NCI-H2107 (cell line): ENCODE data around the gene DPYD.
A peak's percentile ranks its signal among the peaks of the same experiment; 100 is the strongest.

Experiments
- DNase-seq: peaks from one replicate; lab custom pipeline; 2025; lab: John Stamatoyannopoulos, UW

Gene DPYD

DNA sequence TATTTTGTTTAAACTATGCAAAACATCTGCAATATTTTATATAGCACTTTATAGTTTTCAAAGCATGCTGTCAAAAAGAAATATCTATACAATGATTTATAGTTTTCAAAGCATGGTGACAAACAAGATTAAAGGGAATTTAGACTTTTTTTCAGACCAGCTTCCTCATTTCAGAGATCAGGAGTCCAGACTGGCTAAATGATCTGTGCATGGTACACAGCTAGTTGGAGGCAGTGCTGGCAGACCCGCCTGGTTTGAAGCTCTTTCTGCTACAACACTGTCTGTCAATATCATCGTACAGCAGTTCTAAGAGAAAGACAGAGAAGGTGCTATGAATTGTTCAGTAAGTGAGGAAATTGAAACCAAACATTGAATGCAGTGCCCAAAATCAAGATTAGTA, 720.2 kb downstream of the DPYD start:
- DNase-seq = no peak

DNA sequence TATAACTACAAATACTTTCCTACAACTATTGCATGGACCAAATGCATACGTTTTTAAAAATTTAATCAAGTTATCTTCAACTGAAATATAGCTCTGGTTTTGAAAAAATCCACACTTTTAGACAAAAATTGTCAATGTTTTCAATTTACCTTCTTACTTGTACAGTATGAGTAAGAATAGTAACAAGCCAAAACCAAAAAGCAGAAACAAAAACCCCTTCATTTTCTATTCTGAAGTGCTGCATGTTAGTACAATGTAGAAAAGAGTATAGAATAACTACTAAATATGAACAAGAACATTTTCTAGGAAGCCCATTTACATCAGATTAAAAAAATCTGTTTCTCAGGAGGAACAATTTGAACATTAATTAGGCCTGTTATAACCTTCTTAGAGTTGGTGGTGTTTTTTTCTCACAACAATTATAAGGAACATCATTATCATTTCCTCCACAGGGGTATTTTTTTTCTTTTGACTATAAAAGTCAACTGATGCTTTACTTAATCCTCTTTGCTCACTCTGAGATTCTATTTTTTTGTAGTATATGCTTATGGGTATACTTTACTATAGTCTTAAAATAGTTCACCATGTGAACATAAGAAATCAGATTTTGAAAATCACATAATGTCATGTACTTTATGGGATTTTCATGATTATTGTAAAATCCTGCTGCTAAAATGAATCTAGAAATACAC, 723.9 kb downstream of the DPYD start:
- DNase-seq = no peak

DNA sequence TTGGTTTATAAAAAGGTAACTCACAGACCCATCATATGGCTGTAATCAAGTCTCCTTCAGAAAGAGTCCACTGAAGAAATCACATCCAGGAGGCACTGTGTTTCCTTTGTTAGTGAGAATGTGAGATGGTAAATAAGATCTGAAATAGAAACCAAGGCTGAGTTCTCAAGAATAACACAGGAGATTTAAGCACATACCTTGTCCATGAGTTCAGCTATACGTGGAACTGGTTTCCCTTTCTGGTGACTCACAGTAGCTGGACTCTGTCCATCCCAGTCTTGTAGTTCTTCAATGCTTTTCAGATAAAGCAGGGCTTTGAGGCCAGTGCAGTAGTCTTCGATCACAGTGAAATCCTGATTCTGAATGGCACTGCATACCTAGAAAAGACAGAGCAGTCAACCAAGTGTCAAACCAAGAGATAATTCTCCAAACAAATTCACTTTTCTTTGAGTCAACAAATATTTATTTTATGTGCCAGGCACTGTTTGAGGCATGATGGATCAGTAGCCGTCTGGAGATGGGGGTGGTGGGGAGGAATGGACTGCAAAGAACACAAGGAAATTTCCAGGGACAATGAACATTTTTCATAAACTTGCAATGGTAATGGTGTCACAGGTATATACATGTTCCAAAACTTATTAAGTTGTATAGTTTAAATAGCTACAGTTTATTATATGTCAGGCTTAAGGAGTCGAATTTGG, 727.8 kb downstream of the DPYD start:
- DNase-seq = no peak

DNA sequence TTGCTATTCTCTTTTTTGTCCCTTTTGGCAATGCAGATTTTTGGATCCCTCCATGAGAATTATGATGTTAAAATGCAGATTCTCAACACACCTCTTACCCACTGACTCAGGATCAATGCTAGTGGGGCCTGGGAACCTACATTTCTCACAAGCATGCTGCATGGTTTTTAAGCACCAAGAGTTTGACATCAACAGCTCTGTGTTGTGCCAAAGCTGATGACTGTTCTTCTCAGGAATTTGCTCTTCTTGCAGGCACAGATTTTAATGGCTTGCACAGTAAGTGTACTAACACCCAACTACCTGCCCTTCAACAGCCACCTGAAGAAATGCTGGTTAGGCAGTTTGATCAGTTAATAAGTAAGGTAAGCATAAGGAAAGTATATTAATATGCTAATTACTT, 730.5 kb downstream of the DPYD start:
- no peak for DNase-seq

DNA sequence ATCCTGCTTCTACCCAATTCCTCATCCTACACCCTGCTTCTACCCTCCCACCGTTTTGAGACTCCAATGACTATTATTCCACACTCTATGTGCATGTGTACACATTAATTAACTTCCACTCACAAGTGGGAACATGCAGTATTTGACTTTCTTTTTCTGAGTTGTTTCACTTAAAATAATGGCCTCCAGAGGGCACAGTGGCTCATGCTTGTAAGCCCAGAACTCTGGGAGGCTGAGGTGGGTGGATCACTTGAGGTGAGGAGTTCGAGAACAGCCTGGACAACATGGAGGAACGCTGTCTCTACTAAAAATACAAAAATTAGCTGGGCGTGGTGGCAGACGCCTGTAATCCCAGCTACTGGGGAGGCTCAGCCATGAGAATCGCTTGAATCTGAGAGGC, 734.5 kb downstream of the DPYD start:
- no peak for DNase-seq

DNA sequence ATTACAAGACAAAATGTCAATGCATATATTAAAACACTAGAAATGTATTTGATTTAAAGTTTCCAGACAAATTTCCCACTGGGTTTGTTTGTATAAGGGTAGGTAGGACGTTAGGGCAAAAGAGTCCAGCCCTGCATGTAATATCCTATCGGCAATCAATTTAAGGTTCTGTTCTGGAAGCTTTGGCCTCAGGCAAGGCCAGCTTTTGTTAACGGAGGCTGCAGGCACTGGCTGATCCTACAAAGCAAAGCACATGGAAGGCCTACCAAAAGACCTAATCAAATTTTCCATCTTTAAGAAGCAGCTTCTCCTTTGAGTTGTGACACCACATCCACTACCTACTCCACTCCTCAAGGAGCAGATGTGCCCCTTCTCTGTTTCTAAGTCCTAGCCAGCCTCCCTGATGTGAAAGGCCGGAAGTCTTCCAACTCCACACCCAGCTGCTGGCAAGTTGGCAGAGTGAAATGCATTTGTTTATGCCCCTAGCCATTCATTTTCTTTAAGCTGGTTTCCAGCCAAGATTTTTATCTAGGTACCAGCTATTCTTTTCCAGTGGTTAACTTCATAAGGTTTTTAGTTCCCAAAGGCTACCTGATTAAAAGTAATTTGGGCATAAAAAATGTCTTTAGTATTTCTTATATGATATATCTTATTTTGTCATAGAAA, 746.7 kb downstream of the DPYD start:
- no peak for DNase-seq

DNA sequence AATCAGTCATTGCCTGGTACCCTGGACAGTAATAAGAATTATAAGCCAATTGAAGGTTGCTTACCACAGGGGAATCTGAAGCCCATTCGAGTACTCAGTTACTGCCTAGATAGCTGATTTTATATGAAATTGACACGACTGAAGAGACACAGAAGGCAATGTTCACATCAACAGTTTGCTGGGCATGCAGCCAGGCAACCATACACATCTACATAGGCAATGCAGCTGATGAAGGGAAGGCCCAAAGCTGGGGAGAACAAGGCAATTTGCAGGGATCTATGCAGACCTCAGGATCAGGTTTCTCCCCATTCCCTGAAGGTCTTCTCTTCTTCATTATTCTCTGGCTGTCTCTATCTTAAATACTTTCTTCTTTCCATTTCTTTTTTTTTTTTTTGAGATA, 750.5 kb downstream of the DPYD start:
- no peak for DNase-seq

DNA sequence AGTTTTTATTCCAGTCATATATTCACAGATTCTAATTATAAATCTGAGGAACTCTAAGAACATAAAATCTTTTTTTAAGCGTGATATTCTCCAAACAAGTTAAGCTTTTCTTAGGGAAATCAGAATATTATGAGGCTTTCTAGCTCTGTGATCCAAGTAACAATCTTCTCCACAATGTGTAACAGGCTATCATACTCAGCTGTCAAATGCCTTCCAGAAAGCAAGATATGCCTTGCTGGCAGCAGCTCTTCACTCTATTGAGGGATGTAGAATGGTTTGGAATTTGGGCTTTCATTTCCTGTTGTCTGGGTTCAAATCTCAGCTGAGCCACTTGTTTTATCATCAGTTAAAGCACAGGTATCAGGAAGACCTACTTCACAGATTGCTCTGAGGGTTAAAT, 752.8 kb downstream of the DPYD start:
- DNase-seq = no peak

DNA sequence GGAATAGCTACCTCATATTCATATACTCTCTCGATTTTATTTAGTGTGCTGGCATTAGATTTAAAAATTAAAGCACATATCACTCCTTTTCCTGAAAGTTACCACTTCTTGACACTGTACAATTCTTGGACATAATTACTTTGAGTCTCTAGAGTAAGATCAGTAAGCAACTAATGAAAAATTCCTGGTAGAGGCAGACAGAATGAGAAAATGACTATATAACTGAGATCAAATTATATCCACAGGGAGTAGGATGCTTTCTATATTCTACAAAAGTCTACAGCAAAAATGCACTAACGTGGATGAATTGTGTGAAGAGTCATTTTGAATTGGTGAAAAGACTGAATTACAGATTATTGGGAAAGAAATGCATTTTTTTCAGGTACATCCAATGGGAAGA, 753.6 kb downstream of the DPYD start:
- DNase-seq = no peak

DNA sequence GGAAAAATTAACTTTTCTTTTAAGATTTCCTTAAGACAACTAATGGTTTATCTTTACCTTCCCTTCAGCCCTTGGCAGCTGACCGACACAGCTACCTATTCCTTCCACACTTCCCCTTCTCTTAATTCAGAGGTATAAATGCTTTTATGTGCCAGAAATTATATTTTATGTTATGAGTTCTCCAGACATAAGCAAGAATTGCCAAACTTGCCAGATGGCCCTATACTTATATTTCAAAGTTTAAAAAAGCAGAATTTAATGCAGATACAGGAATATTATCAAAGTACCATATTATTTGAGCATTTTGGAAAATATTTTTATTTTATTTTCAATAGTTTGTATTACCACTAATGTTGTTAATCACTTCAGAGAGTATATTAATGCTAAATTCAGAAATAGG, 754.2 kb downstream of the DPYD start:
- no peak for DNase-seq

DNA sequence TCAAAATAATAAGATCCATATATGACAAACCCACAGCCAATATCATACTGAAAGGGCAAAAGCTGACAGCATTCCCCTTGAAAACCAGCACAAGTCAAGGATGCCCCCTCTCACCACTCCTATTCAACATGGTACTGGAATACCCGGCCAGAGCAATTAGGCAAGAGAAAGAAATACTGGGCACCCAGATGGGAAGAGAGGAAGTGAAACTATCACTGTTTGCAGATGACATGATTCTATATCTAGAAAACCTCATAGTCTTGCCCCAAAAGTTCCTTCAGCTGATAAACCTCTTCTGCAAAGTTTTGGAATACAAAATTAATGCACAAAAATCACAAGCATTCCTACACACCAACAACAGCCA, 756.6 kb downstream of the DPYD start:
- DNase-seq = no peak

DNA sequence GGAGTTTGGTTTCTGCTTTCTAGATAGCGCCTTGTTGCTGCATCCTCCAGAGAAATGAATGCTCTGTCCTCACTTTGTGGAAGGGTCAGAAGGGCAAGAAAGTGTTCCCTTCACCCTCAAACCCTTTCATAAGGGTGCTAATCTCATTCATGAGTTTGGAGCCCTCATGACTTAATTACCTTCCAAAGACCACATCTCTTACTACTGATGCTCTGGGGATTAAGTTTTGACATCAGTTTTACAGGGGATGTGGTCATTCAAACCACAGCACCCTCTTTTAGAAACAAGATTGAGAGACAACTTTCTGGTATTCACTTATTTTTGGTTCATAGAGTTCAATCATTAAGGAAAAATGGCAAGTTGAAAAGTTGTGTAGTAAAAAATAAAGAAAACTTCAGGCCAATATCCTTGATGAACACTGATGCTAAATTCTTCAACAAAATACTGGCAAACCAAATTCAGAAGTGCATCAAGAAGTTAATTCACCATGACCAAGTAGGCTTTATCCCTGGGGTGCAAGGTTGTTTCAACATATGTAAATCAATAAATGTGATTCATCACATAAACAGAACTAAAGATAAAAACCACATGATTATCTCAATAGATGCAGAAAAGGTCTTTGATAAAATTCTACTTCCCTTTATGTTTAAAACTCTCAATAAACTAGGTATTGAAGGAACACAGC, 757.1 kb downstream of the DPYD start:
- no peak for DNase-seq

DNA sequence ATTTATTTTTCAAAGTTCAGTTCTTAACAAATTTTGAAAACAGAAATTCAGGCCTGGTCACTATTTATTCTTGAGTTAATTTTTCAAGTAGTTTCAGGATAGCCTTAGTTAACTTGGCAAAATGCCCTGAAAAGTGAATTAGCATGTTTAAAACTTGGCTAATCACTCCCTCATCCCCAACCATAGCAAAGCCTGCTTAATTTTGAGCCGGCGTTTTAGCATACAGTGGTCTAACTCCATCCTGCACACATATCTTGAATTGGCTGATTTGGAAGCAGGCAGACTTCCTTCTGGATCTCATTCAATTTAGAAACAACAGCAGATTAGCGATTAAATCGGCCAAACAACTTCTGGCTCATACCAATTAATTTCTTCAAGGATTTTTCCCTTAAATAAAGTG, 760.0 kb downstream of the DPYD start:
- DNase-seq = no peak

DNA sequence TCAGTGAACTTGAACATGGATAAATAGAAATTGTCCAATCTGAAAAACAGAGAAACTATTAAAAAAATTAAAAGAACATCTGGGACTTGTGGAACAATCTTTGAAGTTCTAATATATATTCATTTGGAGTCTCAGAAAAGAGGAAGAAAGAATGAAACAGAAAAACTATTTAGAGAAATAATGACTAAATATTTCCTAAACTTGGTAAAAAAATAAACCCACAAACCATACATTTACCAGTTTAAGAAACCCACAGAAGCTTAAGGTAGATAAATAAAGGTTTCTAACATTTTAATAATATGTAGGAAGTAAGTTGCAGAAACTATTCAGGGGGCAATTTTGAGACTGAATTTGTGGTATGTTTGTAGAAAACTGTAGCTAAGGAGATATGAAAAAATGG, 761.5 kb downstream of the DPYD start:
- no peak for DNase-seq

DNA sequence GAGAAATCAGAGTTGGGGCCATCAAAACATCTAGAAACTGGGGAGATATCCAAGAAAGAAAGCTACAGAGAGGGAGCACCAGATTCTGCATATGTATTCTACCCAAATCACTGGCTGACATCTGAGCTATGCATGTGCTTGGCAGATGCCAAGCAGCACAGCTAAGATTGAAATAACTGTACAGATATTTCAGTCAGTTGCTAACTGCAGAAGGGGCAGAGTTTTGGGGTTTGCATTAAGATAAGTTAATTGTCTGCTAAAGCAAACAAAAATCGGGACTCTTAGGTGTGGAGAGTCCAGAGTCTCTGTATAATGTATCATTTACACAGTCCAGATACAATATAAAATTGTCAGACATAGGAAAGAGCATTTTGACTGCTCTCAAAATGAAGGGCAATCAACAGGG, 762.1 kb downstream of the DPYD start:
- no peak for DNase-seq

DNA sequence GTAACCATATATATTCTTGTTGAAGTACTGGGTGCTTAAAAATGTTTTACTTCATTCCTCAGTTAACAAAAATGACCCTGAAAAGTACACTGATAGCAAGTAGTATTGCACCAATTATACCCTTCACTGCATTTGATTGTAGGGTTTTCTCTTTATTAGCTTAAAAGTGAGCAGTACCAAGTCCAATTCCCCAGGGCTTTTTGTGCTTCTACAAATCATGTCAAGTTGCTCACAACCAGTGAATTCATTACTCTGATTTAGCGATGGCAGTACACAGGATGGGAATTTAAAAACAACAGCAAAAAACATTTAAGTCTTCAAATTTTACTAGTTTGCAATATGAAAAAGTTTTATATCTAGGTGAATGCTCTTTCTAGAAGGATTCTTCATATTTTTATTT, 762.8 kb downstream of the DPYD start:
- no peak for DNase-seq

DNA sequence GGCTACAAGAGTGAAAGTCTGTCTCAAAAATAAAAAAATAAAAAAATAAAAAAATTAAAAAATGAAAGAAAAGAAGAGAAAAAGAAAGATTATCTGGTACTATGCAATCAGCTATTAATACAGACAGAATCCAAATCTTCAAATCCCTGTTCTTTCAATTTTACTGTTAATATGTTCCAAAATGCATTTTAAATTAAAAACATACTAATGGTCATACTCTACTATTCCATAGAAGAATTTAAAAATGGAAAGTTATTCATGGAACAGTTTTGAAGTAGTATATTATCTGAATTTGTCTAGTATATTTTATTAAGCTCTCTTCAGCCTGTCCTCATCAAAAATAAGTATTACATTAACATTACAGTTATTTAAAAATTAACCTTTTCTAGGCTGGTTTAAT, 769.2 kb downstream of the DPYD start:
- DNase-seq = no peak

DNA sequence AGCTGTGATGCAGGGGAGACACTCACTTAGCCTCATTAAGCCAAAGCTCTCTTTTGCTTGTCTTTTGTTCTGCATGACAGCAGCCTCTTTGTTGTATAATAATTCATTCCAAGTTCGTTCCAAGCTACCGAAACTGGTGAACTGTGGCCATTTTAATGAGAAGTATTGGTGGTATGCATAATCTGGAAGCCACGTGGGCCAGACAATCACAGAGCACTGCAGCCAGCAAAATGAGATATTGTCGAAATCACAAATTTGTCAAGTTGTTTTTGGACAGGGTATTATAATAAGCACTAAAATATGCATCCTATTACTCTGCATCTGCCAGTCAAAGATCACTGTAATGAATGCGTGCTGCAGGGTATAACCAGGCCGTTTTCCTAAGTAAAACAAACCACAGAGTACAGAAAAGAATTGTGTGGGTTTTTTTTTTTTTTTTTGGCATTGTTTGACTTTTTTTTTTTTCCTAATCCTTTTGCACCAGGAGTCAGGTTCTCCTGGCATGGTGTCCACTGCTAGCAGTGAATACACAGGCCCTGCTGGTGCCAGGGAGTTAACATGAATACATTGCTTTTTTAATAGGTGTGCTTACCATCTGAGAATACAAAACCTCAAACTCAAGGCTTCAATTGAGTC, 775.4 kb downstream of the DPYD start:
- peak; percentile 67 for DNase-seq

DNA sequence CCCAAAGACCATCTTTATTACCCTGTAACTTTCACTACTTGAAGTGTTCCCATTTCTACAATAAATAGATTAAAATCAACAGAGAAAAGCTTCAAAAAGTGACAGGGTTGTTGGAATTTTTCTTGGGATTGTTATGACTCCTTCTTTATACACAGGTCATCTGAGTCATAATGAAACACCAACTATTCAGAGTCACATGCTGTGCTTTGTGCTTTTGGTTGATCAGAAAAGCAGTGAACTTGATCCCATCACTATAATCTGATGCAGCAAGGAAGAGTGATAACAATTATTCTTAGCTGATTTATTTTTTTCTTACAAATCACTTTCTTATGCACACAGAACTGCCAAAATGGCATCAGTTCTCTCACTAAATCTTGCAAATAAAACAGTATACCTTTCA, 776.3 kb downstream of the DPYD start:
- no peak for DNase-seq

DNA sequence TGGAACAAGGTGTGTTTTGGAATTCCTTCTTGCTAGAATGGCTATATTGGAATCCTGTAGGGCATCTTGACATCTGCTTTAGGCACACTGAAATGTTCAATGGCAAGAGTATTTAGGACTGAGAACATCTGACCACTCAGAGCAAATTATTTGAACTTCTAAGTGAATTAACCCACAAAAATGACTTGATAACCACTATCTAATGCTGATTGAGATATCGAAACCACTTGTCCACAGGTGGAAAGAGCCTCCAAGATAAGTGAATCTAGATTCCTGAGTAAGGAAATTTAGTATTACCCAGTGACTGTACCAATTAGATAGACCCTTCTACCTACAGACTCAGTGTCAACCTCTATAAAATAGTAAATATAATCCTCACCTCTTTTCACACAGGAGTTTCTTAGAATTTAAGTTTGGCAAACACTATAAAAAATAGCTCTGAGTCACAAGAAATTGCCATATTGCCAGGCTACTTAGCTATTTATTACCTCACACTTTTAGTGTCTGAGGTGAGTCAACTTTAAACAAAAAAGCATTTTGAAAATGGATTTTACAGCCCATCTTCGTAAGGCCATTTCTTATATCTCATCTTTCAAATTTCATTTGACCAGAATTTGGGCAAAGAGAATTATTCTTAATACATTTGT, 777.5 kb downstream of the DPYD start:
- no peak for DNase-seq

DNA sequence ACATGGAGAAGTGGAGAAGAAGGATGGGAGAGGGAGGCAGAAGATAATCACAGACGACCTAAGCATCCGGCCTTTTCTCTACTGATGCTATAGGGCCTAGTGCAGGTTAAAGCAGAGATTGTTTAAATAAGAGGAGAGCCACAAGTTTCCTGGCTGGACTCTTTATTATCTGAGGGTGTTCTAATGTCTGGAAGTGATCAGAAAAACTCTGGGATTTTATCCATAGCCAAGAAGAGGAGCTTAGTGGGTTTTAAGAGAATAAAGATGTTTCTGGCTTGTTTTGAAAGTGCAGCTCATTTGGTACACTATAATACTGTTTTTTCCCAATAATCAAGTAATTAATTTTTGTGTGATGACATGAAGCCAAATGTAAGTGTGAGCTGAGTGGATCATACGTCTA, 780.2 kb downstream of the DPYD start:
- no peak for DNase-seq

DNA sequence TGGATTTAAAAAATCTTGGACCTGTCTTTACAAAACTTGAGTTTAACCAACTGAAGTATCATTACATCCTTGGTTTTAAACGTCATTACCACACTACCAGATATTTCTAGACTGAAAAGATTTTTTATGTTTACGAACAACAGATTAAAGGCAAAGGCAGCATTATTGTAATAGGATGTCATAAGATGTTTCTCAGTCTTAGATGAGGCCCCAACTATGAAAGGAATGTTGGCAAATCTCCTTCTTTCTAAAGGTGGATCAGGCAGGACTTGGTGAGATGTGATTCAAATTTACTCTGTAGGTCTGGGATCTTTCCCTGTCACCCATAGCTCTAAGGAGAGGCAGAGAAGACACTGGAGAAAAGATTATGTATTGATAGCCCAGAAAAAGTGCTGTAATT, 781.3 kb downstream of the DPYD start:
- no peak for DNase-seq
